ENCODE results near the gene APBB2. TPM values are rescaled to one million over a fixed set of nuclear protein-coding genes. Genes with fewer than 3 reads are reported as not detected.

The APBB2 gene
- total RNA-seq, 1 donor from 2014 or later, result 121 TPM

DNA sequence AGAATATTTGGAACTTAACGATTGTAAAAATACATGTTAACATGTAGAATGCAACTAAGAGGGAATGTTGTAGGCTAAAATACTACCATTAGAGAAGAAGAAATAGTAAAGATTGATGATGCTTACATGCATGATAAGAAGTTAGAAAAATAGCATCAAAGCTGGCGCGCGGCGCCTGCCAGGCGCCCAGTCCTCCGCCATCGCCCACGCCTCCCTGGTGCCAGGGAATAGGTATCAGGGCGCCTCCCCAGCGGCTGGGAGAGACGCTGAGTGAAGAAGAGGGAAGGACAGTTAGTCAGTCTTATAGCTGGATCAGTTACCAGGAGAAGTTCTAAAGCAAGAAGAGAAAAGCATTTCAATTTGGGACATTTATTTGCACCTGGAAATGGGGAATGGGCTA, 428.6 kb downstream of the APBB2 start:
- DNase-seq (ENCODE audit: low spot score), result no peak

DNA sequence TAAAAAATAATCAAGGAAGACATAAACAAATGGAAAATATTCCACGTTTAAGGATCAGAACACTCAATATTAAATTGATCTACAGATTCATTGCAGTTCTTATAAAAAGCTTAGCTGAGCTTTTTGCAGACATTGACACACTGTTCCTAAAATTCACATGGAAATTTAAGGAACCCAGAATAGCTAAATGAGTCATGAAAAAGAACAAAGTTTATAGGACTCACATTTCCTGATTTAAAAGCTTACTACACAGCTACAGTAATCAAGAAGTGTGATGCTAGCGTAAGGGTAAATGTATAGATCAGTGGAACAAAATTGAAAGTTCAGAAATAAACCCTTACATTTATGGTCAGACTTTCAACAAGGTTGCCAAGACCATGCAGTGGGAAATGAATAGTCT, 431.5 kb downstream of the APBB2 start:
- no peak for DNase-seq (ENCODE audit: low spot score)

DNA sequence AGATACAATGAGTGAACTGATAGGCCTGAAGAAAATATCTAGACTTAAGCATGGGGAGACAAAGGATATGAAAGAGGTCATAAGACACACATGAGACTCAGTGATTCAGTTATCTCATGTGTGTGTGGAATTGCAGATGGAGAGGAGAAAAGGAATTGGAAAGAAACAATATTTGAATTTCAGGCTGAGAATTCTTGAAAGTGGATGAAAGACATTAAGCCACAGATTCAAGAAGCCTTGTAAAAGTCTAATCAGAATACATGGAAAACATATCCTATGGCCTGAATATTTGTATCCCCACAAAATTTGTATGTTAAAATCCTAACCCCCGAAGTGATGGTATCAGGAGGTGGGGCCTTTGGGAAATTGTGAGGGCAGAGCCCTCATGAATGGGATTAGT, 436.3 kb downstream of the APBB2 start:
- no peak for DNase-seq (ENCODE audit: low spot score)

GRCh38 chr4:40769266-40769665, 445.1 kb downstream of the APBB2 start:
- DNase-seq (ENCODE audit: low spot score), result no peak

DNA sequence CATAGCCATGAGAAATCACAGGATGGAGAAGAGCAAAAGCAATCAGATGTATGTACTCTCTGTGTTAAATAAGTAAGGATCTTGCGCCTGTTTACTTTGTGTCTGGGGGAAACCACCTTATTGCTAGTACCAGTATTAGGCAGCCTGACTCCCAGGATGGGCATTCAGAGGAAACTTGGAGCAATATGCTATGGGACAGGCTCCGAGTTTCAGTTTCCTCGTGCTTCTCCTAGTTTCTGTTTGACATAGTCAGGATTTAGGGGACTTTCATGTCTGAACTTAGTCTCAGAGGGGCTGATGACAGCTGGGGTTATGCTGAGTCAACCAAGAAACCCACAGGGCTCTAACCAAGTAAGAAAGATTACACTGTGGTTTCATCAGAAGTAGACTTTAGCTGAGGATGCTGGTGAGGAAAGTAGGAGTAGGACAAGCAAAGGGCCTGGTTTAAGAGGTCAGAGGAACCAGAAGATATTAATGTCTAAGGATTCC, 451.1 kb downstream of the APBB2 start:
- no peak for DNase-seq (ENCODE audit: low spot score)

Other genes starting within 250 kb of the APBB2 start
- 191 TPM for gene UCHL1, start 42.4 kb upstream of the APBB2 start, total RNA-seq